ENCODE measurements around the gene ARMC6.

GRCh38 chr19:19063183-19064097 is 30.0 kb downstream of the ARMC6 start, which contains the start of gene SLC25A42:
- no peak for TF ChIP-seq EZH2 (optimal IDR thresholded peaks at IDR 0.05; ENCODE audit: low read depth, low read length)
- no peak for TF ChIP-seq CTCF (IDR thresholded peaks at IDR 0.05; ENCODE audit: low read length)

All from MM.1S (cell line).